MV-4-11 (cell line): ENCODE measurements around the gene ASCC1.

ENCODE experiments used
- DNase-seq: peaks from one replicate; lab custom pipeline; 2025; lab: John Stamatoyannopoulos, UW

The ASCC1 gene

GRCh38 chr10:72081772-72082590, 134.1 kb downstream of the ASCC1 start:
- no peak for DNase-seq

- no peak for DNase-seq
Observed at GRCh38 chr10:72081210-72081609, 134.9 kb downstream of the ASCC1 start.

GRCh38 chr10:72080042-72080975, 135.8 kb downstream of the ASCC1 start:
- DNase-seq, result no peak

- DNase-seq, result no peak
Observed at GRCh38 chr10:72079356-72079755, 136.7 kb downstream of the ASCC1 start.

- no peak for DNase-seq
Observed at GRCh38 chr10:72077275-72077990, 138.6 kb downstream of the ASCC1 start.

- no peak for DNase-seq
Observed at GRCh38 chr10:72076756-72077155, 139.3 kb downstream of the ASCC1 start.

GRCh38 chr10:72075376-72076115, 140.5 kb downstream of the ASCC1 start:
- no peak for DNase-seq

GRCh38 chr10:72074574-72075375, 141.3 kb downstream of the ASCC1 start:
- DNase-seq, result no peak

GRCh38 chr10:72073708-72074573, 142.1 kb downstream of the ASCC1 start:
- DNase-seq, result no peak

GRCh38 chr10:72072639-72073038, 143.4 kb downstream of the ASCC1 start:
- DNase-seq, result no peak

- DNase-seq, result no peak
Observed at GRCh38 chr10:72072046-72072445, 144.0 kb downstream of the ASCC1 start.

- DNase-seq, result no peak
Observed at GRCh38 chr10:72069751-72070526, 146.1 kb downstream of the ASCC1 start.

GRCh38 chr10:72068901-72069446, 147.1 kb downstream of the ASCC1 start:
- no peak for DNase-seq

- no peak for DNase-seq
Observed at GRCh38 chr10:72068126-72068765, 147.8 kb downstream of the ASCC1 start.

GRCh38 chr10:72067463-72068125, 148.5 kb downstream of the ASCC1 start:
- DNase-seq, result no peak

- DNase-seq, result no peak
Observed at GRCh38 chr10:72066318-72067284, 149.5 kb downstream of the ASCC1 start.
